GM23338 (cell line): Measurements from ENCODE around the gene GRID2. TPM values are rescaled to one million over a fixed set of nuclear protein-coding genes. Genes with fewer than 3 reads are reported as not detected.
A peak's percentile ranks its signal among the peaks of the same experiment; 100 is the strongest.

Experiments used
- ATAC-seq: fragments of 200-7000 bp; cut with Tn5 transposase; 3 replicates; pipeline ENCODE4 v1.9.1; 2020
- DNase-seq: peaks from one replicate; pipeline ENCODE4 v3.0.0-alpha.2; 2015; ENCODE audit warnings: low spot score
- H2AFZ ChIP-seq: fragments of 200-600 bp; sonication (generic); 2 replicates; pipeline ENCODE4 v1.8.0; 2016; ENCODE audit warnings: antibody characterized with exemption, mild to moderate bottlenecking, moderate library complexity
- H3F3A ChIP-seq: fragments of 200-600 bp; sonication (generic); replicated peaks from 2 replicates; pipeline ENCODE4 v1.8.0; 2017; ENCODE audit warnings: antibody characterized with exemption, mixed run types, low read depth
- H3K27ac ChIP-seq: fragments of 200-600 bp; sonication (generic); 2 replicates; pipeline ENCODE4 v1.6.1; 2016; ENCODE audit warnings: low read depth
- H3K27me3 ChIP-seq: fragments of 200-600 bp; sonication (generic); 2 replicates; pipeline ENCODE4 v1.8.0; 2016; ENCODE audit warnings: mild to moderate bottlenecking, mixed run types, moderate library complexity; ENCODE audit not compliant: insufficient read depth
- H3K36me3 ChIP-seq: fragments of 200-600 bp; sonication (generic); 2 replicates; pipeline ENCODE4 v1.8.0; 2016; ENCODE audit warnings: mild to moderate bottlenecking; ENCODE audit not compliant: insufficient read depth
- H3K4me1 ChIP-seq: fragments of 200-600 bp; sonication (generic); 2 replicates; pipeline ENCODE4 v1.8.0; 2016; ENCODE audit warnings: mild to moderate bottlenecking, moderate library complexity; ENCODE audit not compliant: insufficient read depth
- H3K4me2 ChIP-seq: fragments of 200-600 bp; sonication (generic); 2 replicates; pipeline ENCODE4 v1.7.1; 2017; ENCODE audit warnings: mixed run types
- H3K4me3 ChIP-seq: fragments of 200-600 bp; sonication (generic); 2 replicates; pipeline ENCODE4 v1.6.1; 2016; ENCODE audit warnings: mixed run types
- H3K79me2 ChIP-seq: fragments of 200-600 bp; sonication (generic); replicated peaks from 2 replicates; pipeline ENCODE4 v1.8.0; 2017; ENCODE audit warnings: mild to moderate bottlenecking; ENCODE audit not compliant: insufficient read depth
- H3K9me2 ChIP-seq: fragments of 200-600 bp; sonication (generic); 2 replicates; pipeline ENCODE4 v1.8.0; 2017; ENCODE audit not compliant: insufficient read depth
- H4K20me1 ChIP-seq: fragments of 200-600 bp; sonication (generic); replicated peaks from 2 replicates; pipeline ENCODE4 v1.8.0; 2017; ENCODE audit warnings: mild to moderate bottlenecking; ENCODE audit not compliant: insufficient read depth
- H3K27ac Mint-ChIP-seq: 2 replicates; pipeline ENCODE4 v1.8.0; 2020; ENCODE audit warnings: inconsistent platforms, mild to moderate bottlenecking, moderate library complexity, mixed read lengths
- H3K27me3 Mint-ChIP-seq: 3 replicates; pipeline ENCODE4 v1.8.0; 2022; ENCODE audit warnings: low read depth, mild to moderate bottlenecking, moderate library complexity, mixed read lengths, inconsistent platforms; ENCODE audit not compliant: insufficient read depth, poor library complexity
- H3K36me3 Mint-ChIP-seq: 3 replicates; pipeline ENCODE4 v1.8.0; 2021; ENCODE audit warnings: low read depth, mild to moderate bottlenecking, inconsistent platforms, moderate library complexity, mixed read lengths
- H3K4me1 Mint-ChIP-seq: 3 replicates; pipeline ENCODE4 v1.8.0; 2020; ENCODE audit warnings: mild to moderate bottlenecking, inconsistent platforms, mixed read lengths
- H3K4me3 Mint-ChIP-seq: 3 replicates; pipeline ENCODE4 v1.8.0; 2021; ENCODE audit warnings: moderate library complexity, mild to moderate bottlenecking, inconsistent platforms, mixed read lengths
- H3K9me3 Mint-ChIP-seq: 3 replicates; pipeline ENCODE4 v1.8.0; 2020; ENCODE audit warnings: moderate library complexity, mild to moderate bottlenecking, inconsistent platforms, mixed read lengths
- EZH2 ChIP-seq: fragments of 200-600 bp; sonication (generic); IDR thresholded peaks from one replicate; pipeline ENCODE4 v1.8.0; 2017; ENCODE audit warnings: antibody characterized with exemption, mild to moderate bottlenecking, low read depth; ENCODE audit not compliant: unreplicated experiment
- JUNB ChIP-seq: IDR thresholded peaks from one replicate; pipeline ENCODE4 v1.6.1; 2016; ENCODE audit warnings: antibody characterized with exemption; ENCODE audit not compliant: unreplicated experiment
- NANOG ChIP-seq: IDR thresholded peaks from 2 replicates; pipeline ENCODE4 v1.6.1; 2016; ENCODE audit warnings: antibody characterized with exemption, borderline replicate concordance
- POLR2AphosphoS5 ChIP-seq: IDR thresholded peaks from 2 replicates; pipeline ENCODE4 v1.6.1; 2016; ENCODE audit warnings: antibody characterized with exemption, low read depth
- REST ChIP-seq: IDR thresholded peaks from one replicate; pipeline ENCODE4 v1.6.1; 2018; ENCODE audit warnings: antibody characterized with exemption; ENCODE audit not compliant: unreplicated experiment
- STAT1 ChIP-seq: IDR thresholded peaks from one replicate; pipeline ENCODE4 v1.6.1; 2016; ENCODE audit warnings: antibody characterized with exemption; ENCODE audit not compliant: unreplicated experiment
- ZNF114 ChIP-seq: fragments of 250-450 bp; sonication (Bioruptor Pico); IDR thresholded peaks from 2 replicates; pipeline ENCODE4 v1.5.0; 2020; ENCODE audit warnings: mild to moderate bottlenecking, moderate library complexity
- ZNF331 ChIP-seq: fragments of 250-450 bp; sonication (Bioruptor Pico); IDR thresholded peaks from 2 replicates; pipeline ENCODE4 v1.5.0; 2020; ENCODE audit warnings: low read depth, mild to moderate bottlenecking, moderate library complexity
- ZNF462 ChIP-seq: fragments of 250-450 bp; sonication (Bioruptor Pico); IDR thresholded peaks from 2 replicates; pipeline ENCODE4 v1.5.0; 2020; ENCODE audit warnings: mild to moderate bottlenecking, moderate library complexity
- polyA plus RNA-seq: library from polyadenylated mRNA; unstranded; fragments of >200 nt; fragmentation: Nextera tagmentation; extraction: Ambion mirVana; gene quantifications from 2 replicates; pipeline ENCODE4 v1.2.1, GENCODE V29; 2016
- total RNA-seq: library from RNA; depleted of rRNA; stranded (reverse); fragments of >200 nt; shearing (Covaris generic); gene quantifications from 2 replicates; pipeline ENCODE4 v1.2.3, GENCODE V29; 2014

Gene GRID2
- total and polyA plus RNA-seq, 2 experiments from 2014 or later: 19.9 to 65.4 TPM

GRCh38 chr4:92264163-92264562 lies 39.6 kb upstream of the GRID2 start:
- no peak overlapping the region for H2AFZ ChIP-seq
- ATAC-seq: no peak
- TF ChIP-seq ZNF331 (CRISPR knock-in tag) (no peak), ZNF462 (CRISPR knock-in tag) (no peak), POLR2AphosphoS5 (no peak), REST (no peak), NANOG (no peak), ZNF114 (CRISPR knock-in tag) (no peak), JUNB (no peak), EZH2 (no peak), STAT1 (no peak)
- peaks cover 96% of the 10 kb centered on the region for H3K36me3 ChIP-seq
- H3K36me3 Mint-ChIP-seq: peaks cover 62% of the 10 kb centered on the region
- H3K9me2 ChIP-seq: no peaks in the 10 kb centered on the region
- no peak overlapping the region for H3K27ac Mint-ChIP-seq
- peaks cover 29% of the 10 kb centered on the region for H4K20me1 ChIP-seq
- H3K27ac ChIP-seq: peak overlapping the region; percentile 60; the same call in 1 of the 2 replicates
- H3K4me1 Mint-ChIP-seq: peaks cover 26% of the 10 kb centered on the region
- peaks cover 18% of the 10 kb centered on the region for H3K27me3 Mint-ChIP-seq
- DNase-seq: no peak
- H3K4me3 Mint-ChIP-seq: no peak overlapping the region
- H3K4me2 ChIP-seq: no peak overlapping the region
- H3K79me2 ChIP-seq: peaks cover 36% of the 10 kb centered on the region
- peaks cover 20% of the 10 kb centered on the region for H3K9me3 Mint-ChIP-seq
- no peaks in the 10 kb centered on the region for H3K27me3 ChIP-seq
- peaks cover 24% of the 10 kb centered on the region for H3K4me1 ChIP-seq
- no peak overlapping the region for H3K4me3 ChIP-seq
- H3F3A ChIP-seq: peaks cover 57% of the 10 kb centered on the region
